Natural killer cell (primary cell): ENCODE results near the gene ESPNL. TPM values are rescaled to one million over a fixed set of nuclear protein-coding genes. Genes with fewer than 3 reads are reported as not detected.
A peak's percentile ranks its signal among the peaks of the same experiment; 100 is the strongest.

Source experiments
- ATAC-seq, 3 donors: fragments of 150-1000 bp in 2 of 3; fragments of 200-7000 bp in 1 of 3; cut with Tn5 transposase; 1 replicate in 1 of 3; 2 replicates in 2 of 3; pipeline ENCODE4 v1.10.0; 2021; ENCODE audit warnings: mild to moderate bottlenecking in 2 of 3, moderate library complexity in 2 of 3
- DNase-seq, 2 donors: peaks; one replicate each; pipeline versions ENCODE4 v3.0.0 to v3.0.0-alpha.2; 2013 to 2021; ENCODE audit warnings: mixed read lengths in 1 of 2
- H3K27ac ChIP-seq: one replicate; pipeline ENCODE4 v1.5.1; 2013; ENCODE audit warnings: mild to moderate bottlenecking, low read length
- H3K27me3 ChIP-seq: one replicate; pipeline ENCODE4 v1.6.1; 2013; ENCODE audit warnings: low read length; ENCODE audit not compliant: control insufficient read depth, insufficient read depth
- H3K36me3 ChIP-seq: one replicate; pipeline ENCODE4 v1.6.1; 2013; ENCODE audit warnings: low read length; ENCODE audit not compliant: control insufficient read depth, insufficient read depth
- H3K4me1 ChIP-seq: one replicate; pipeline ENCODE4 v1.6.1; 2013; ENCODE audit warnings: low read length; ENCODE audit not compliant: control insufficient read depth, insufficient read depth
- H3K4me3 ChIP-seq: one replicate; pipeline ENCODE4 v1.5.1; 2013; ENCODE audit warnings: low read length
- H3K9me3 ChIP-seq: one replicate; pipeline ENCODE4 v1.6.1; 2013; ENCODE audit warnings: low read length; ENCODE audit not compliant: control insufficient read depth, insufficient read depth
- H3K27ac Mint-ChIP-seq, 2 donors: one replicate each; pipeline ENCODE4 v1.8.0; 2022; ENCODE audit warnings: mild to moderate bottlenecking in 2 of 2, mixed read lengths in 2 of 2, moderate library complexity in 1 of 2
- H3K27me3 Mint-ChIP-seq, 2 donors: one replicate each; pipeline ENCODE4 v1.8.0; 2022; ENCODE audit warnings: low read depth in 2 of 2, mixed read lengths in 2 of 2
- H3K36me3 Mint-ChIP-seq: one replicate; pipeline ENCODE4 v1.8.0; 2022; ENCODE audit warnings: mixed read lengths
- H3K4me1 Mint-ChIP-seq, 2 donors: one replicate each; pipeline ENCODE4 v1.8.0; 2022; ENCODE audit warnings: mixed read lengths in 2 of 2
- H3K4me3 Mint-ChIP-seq: one replicate; pipeline ENCODE4 v1.8.0; 2022; ENCODE audit warnings: mild to moderate bottlenecking, moderate library complexity, mixed read lengths
- H3K9me3 Mint-ChIP-seq, 2 donors: one replicate each; pipeline ENCODE4 v1.8.0; 2022; ENCODE audit warnings: mixed read lengths in 2 of 2
- CTCF ChIP-seq: fragments of 200-600 bp; IDR thresholded peaks from one replicate; pipeline ENCODE4 v1.8.0; 2022; ENCODE audit warnings: antibody characterized with exemption
- WGBS: methylation state at CpG from one replicate; pipeline ENCODE4 v1.1.7; 2013; ENCODE audit warnings: missing lambda C conversion rate; ENCODE audit not compliant: insufficient coverage; 5-methylcytosine and 5-hydroxymethylcytosine counted together
- intact Hi-C: fragments of 100-400 bp; cut with micrococcal nuclease; formaldehyde crosslinking; loops from one replicate; pipeline ENCODE4 v1.14.2; 2022
- total RNA-seq, 4 donors: library from RNA; stranded (reverse); fragments of 120-200 nt in 1 of 4; gene quantifications; one replicate each; pipeline versions ENCODE4 v1.2.3 to v1.2.4, GENCODE V29; 2013 to 2022

Gene ESPNL
- total RNA-seq, 3 donors from 2014 or later (not counting 1 experiment from before 2014, with no cell fraction given), result not detected

- Mint-ChIP-seq H3K9me3 (no peaks in the 10 kb centered on the region), H3K4me1 (peaks cover 8 to 9% of the 10 kb centered on the region in 2 donors), H3K4me3 (no peak overlapping the region), H3K36me3 (no peaks in the 10 kb centered on the region), H3K27me3 (no peaks in the 10 kb centered on the region), H3K27ac (no peak overlapping the region)
- no peaks in the 10 kb centered on the region for H3K36me3 ChIP-seq
- H3K27me3 ChIP-seq, result no peaks in the 10 kb centered on the region
- DNase-seq (no peak), ATAC-seq (no peak)
- H3K4me1 ChIP-seq, result peaks cover 20% of the 10 kb centered on the region
- 93% methylated on average over 60 of the region's 60 CpGs for WGBS
- no peak for TF ChIP-seq CTCF
- H3K4me3 ChIP-seq, result no peak overlapping the region
- intact Hi-C loops, result no loop called here
- H3K9me3 ChIP-seq, result no peaks in the 10 kb centered on the region
- H3K27ac ChIP-seq, result no peak overlapping the region
Measured at GRCh38 chr2:238140721-238141540, 40.8 kb downstream of the ESPNL start.

GRCh38 chr2:238141541-238142318, 41.6 kb downstream of the ESPNL start:
- Mint-ChIP-seq H3K4me1 (peaks cover 8 to 9% of the 10 kb centered on the region in 2 donors), H3K36me3 (no peaks in the 10 kb centered on the region), H3K27ac (no peak overlapping the region), H3K27me3 (no peaks in the 10 kb centered on the region), H3K9me3 (no peaks in the 10 kb centered on the region), H3K4me3 (no peak overlapping the region)
- ATAC-seq, result peak in 1 of 3 donors; percentile 37
- WGBS, result 68% methylated on average over 10 of the region's 10 CpGs
- Histone ChIP-seq H3K27me3 (no peaks in the 10 kb centered on the region), H3K9me3 (no peaks in the 10 kb centered on the region), H3K36me3 (no peaks in the 10 kb centered on the region), H3K4me3 (no peak overlapping the region), H3K4me1 (peaks cover 20% of the 10 kb centered on the region), H3K27ac (no peak overlapping the region)
- no peak for DNase-seq
- no peak for TF ChIP-seq CTCF
- intact Hi-C loops, result no loop called here

- H3K27me3 ChIP-seq, result no peaks in the 10 kb centered on the region
- no peaks in the 10 kb centered on the region for H3K36me3 Mint-ChIP-seq
- H3K27me3 Mint-ChIP-seq, result no peaks in the 10 kb centered on the region
- H3K4me3 ChIP-seq, result no peak overlapping the region
- WGBS, result 93% methylated on average over 30 of the region's 30 CpGs
- no peaks in the 10 kb centered on the region for H3K9me3 Mint-ChIP-seq
- H3K27ac Mint-ChIP-seq, result no peak overlapping the region
- DNase-seq (no peak), ATAC-seq (no peak)
- no peak overlapping the region for H3K27ac ChIP-seq
- no peak overlapping the region for H3K4me3 Mint-ChIP-seq
- H3K36me3 ChIP-seq, result no peaks in the 10 kb centered on the region
- H3K4me1 Mint-ChIP-seq, result peaks cover 8 to 9% of the 10 kb centered on the region in 2 donors
- H3K4me1 ChIP-seq, result peaks cover 20% of the 10 kb centered on the region
- no peak for TF ChIP-seq CTCF
- H3K9me3 ChIP-seq, result no peaks in the 10 kb centered on the region
- intact Hi-C loops, result no loop called here
Measured at GRCh38 chr2:238142382-238143205, 42.5 kb downstream of the ESPNL start.
